Activated CD4-positive, CD25-positive, alpha-beta regulatory T cell (primary cell): ENCODE results near the gene FCRLA.
"Not testable (repeated sequence)": the region's sequence is repeated elsewhere in the genome, so short reads cannot be mapped to it uniquely, and the experiment has no call there.

Source experiments
- DNase-seq, 4 experiments: peaks; one replicate each; lab custom pipeline; 2025; lab: John Stamatoyannopoulos, UW

FCRLA gene, protein sequence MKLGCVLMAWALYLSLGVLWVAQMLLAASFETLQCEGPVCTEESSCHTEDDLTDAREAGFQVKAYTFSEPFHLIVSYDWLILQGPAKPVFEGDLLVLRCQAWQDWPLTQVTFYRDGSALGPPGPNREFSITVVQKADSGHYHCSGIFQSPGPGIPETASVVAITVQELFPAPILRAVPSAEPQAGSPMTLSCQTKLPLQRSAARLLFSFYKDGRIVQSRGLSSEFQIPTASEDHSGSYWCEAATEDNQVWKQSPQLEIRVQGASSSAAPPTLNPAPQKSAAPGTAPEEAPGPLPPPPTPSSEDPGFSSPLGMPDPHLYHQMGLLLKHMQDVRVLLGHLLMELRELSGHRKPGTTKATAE

DNA sequence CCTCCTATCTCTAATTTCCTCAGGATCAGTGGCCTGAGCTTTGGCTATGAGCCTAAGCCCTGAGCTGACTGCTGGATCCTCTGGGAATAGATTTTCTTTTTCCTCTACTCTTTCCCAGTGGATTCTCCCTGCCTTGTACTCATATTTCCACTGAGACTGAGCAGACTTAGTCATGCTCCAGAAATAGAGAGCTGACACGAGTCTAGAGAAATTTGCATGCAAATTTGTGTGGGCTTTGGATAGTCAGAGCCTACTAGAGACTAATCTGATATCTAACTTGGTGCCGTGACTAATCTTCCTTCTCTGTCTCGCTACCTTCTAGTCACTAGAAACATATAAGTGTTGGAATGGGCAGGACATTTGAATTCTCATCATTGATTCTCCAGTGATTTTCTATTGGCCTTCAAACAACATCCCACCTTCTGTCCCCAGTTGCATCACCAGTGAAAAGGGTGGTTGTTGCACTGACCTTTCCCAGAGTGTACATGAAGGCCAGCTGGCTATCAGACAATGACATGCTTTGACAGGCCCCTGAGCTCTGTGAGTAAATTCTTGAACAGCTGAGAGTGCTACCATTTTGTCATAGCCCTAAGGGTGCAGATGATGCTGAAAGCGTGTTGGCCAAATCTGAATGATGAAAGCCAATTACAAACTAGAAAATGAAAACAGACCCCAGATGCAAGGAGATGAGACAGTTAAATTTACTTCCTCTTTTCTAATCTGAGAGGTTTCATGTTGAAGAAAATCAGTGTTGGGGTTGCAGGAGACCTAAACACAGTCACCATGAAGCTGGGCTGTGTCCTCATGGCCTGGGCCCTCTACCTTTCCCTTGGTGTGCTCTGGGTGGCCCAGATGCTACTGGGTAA lies at the start of gene FCRLA:
Gene FCRLA, plus strand, starts transcription at position 748 of the 866 bp plus-strand sequence. Its CDS starts 36 bp downstream, at position 784.
- DNase-seq, result no peak

DNA sequence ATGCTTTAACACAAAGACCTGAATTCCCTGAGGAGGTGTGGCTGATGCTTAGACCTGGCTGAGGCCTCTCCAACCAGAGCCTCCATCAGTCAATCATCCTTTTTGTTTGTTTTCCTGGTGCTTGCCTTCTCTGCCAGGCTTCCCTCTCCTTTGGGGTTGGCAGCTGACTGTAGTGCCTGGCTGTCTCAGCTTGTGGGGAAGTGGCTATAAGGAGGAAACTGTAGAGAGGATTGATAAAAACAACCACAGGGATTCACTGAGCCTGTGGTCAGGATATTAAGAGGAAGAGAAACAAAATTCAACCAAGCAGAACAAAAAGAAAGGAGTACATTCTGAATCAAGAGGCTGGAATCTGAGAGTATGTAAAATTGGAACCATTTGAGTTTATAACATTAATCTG lies 48.5 kb upstream of the FCRLA start:
- not testable (repeated sequence) for DNase-seq

DNA sequence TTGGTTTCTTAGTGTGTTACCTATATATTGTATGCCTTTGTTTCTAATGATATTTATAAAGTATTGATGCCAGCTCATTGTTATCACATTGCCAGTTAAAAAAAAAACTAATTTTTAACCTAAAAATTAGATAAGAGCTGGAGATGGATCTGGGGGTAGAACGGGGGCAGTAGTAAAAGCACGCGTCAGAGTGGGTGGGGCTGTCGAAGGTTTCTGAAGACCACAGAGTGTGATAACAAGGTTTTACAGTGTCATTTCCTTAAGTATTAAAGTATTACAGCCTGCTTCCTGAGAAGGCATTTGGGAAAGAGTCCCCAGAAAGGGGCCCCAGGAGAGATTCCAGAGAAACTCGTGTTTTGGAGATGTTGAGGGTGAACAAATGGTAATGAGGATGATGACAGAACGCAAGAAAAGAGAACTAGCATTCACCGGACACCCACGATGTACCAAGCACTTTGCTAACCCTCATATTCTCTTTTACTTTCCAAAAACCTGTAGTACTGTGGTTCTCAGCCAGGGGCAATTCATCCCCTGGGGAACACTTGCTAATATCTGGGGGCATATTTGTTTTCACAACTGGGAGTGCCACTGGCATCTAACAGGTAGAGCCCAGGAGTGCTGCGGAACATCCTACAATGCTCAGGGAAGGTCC lies 45.2 kb upstream of the FCRLA start:
- DNase-seq, result not testable (repeated sequence)

DNA sequence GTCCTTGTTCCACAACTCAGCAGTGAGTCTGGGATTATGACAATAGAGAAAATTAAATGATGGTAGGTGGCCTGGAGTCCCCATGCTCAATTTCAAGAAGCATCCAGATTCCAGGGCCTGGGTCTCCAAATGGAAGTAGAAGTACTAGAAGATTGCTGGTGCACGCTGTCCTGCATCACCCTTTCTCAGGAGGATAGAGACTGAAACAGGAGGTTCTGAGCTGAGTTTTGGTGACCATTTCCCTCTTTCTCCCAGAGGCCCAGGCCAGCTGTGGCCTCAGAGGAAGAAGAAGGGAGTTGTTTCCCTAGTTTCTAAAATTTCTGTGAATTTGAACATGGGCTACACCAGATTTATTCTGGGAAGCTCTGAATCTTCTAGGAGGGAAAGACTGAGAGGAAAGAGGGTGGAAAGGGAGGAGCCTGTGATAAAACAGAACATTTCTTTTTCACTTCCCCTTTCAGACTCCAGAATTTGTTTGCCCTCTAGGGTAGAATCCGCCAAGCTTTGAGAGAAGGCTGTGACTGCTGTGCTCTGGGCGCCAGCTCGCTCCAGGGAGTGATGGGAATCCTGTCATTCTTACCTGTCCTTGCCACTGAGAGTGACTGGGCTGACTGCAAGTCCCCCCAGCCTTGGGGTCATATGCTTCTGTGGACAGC lies 44.2 kb upstream of the FCRLA start, which contains the start of gene FCGR2B:
Gene FCGR2B, plus strand, starts transcription at position 460 of the 656 bp plus-strand sequence. Its CDS starts 99 bp downstream, at position 559.
- DNase-seq, result not testable (repeated sequence)

DNA sequence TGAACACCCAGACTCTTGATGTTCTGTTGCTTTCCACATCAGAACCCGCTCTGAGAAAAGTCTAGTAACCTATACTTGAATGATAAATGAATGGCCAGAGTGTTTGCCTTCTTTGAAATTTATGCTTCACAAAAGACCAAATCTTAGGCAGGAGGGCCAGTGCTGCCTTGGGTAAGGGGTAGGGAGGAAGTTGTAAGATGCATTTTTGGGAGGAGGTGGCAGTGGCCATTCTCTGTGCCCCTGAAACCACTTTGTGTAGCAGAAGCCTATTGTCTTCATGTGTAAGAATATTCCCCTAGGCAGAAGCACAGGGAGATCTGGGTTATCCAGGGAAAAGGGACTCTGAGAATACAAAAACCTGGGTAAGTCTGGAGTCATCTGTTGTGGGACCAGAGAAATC lies 43.5 kb upstream of the FCRLA start:
- not testable (repeated sequence) for DNase-seq

DNA sequence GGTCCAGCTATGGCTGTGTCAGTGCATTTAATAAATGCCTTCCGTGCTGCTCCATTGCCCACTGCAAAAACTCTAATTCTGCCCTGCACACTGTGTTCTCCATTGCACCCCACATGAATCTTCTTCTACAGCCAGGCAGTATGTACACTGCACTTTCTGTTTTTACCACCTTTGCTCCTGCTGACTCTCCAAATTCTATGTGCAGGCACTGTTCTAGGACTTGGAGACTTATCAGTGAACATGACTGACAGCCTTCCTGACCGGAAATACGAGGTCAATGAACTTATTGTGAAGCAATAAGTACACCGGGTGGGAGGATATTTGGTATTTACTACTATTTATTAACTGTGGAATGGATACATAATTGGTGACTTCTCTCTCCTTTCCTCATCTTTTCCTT lies 42.3 kb upstream of the FCRLA start:
- DNase-seq, result not testable (repeated sequence)

DNA sequence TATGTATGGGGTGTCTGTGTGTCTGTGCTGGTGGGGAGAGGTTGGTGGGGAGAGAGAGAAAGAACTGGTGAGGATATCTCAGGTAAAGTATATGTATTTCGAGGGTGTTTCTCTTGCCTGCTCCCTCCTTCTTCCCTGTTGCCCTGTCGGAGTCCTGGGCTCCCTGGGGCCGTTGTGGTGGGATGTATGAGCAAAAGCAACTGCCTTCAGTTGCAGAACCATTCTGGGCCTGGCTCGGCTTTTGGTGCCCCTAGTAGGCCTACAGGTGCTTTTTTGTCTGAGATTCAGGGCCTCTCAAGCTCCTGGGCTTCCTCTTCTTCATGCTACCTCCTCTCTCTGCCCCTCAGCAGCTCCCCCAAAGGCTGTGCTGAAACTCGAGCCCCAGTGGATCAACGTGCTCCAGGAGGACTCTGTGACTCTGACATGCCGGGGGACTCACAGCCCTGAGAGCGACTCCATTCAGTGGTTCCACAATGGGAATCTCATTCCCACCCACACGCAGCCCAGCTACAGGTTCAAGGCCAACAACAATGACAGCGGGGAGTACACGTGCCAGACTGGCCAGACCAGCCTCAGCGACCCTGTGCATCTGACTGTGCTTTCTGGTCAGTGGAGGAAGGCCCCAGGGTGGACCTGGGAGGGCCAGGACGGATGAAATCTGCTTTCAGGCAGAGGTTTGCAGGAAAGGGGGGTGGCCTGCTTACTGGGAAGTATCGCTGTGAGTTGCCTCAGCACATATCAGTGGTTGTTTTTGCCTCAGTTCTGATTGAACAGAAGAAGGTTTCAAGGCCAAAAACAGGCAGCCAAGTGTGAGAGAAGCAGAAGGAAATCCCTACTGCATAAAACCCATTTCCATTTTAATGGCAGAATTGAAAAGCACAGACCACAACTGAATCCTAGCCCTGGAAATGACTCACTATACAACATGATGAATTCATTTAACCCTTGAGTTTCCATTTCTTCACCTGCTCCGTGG lies 35.7 kb upstream of the FCRLA start:
- not testable (repeated sequence) for DNase-seq

DNA sequence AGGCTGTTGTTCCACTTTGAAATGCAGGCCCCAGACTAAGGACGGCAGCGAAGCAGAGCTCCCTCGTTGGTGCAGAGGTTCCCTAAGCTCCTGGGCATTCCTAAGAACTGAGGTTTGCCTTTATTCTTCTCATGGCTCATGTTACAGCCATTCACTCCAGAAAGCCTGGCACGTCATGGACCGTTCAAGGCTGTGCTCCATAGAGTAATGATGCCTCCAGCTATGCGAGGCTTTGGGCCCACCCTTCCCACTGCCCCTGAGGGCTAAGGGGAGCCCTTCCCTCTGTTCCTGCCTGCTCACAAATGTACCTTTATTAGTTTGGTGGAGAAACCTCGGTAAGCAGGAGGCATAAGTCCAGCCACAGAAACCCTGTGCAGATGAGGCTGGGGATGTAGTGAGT lies 33.6 kb upstream of the FCRLA start:
- DNase-seq, result not testable (repeated sequence)

DNA sequence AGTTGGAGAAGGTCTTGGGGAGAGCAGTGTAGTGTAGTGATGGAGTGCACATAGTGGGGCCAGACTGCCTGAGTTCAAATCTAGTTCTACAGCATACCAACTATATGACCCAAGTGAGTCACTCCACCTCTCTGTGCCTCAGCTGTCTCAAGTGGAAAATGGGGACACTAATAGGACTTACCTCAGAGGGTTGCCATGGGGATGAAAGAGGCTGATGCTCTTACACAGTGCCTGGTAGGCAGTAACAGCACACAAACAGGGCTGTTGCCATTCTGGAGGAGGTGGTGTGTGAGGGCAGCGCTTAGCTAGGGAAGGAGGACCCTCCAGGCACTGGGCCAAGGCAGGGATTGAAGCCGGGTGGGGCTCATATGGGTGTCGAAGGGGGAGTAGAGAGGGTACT lies 32.6 kb upstream of the FCRLA start:
- DNase-seq, result not testable (repeated sequence)

DNA sequence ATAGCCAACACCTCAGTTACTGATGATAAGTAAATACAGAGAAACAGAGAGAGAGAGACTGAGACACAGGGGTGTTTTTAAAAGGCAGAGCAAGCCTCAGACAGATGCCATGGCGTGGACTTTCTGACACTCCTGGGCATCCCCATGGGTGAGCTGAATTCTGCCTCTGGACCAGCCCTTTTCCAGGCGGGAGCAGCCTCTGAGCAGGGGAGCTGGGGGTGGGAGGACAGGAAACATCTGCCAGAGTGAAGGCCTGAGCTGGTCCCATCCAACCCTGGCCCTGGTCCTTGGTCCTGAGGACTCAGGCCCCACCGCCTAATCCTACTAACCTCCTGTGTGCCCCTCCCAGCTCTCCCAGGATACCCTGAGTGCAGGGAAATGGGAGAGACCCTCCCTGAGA lies 32.1 kb upstream of the FCRLA start:
- DNase-seq, result not testable (repeated sequence)

DNA sequence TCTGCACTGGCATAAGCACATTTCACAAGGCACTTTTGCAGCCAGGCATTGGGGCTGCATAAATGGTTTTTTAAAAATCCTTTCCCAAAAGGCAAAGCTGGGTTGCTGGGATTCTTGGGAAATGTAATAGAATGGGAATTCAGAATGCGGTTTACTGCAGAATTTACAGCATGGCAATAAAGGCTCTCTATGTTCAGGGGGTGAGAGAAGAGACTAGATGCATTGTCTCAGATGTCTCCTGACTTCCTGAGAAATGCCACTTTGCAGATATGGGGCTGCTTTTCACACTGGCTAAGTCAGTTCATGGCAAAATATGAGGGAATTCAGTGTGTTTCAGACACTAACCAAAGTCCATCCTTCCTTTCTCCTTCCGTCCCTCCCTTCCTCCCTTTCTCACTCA lies 30.6 kb upstream of the FCRLA start:
- DNase-seq, result no peak

DNA sequence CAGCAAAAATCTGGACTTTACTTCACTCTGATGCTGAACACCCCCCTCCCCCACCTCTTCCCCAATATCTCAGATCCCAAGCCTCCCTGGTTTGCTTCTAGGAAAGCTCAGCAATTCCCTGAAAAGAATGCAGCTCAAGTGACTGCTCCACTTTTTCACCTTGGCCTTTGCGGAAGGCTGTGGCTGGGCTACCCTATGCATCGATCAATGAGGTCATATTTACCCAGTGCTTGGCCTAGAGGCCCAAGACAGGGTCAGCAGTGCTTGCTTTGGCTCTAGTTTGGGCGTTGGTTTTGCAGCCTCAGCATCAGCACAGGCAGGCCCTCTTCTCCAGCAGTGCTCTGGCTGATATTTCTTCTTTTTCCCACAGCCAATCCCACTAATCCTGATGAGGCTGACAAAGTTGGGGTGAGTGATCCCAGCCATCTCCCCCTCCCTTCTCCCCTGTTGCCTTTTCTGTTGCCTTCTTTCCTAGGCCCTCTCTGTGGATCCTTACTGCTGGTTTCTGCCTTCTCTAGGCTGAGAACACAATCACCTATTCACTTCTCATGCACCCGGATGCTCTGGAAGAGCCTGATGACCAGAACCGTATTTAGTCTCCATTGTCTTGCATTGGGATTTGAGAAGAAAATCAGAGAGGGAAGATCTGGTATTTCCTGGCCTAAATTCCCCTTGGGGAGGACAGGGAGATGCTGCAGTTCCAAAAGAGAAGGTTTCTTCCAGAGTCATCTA lies 29.9 kb upstream of the FCRLA start:
- no peak for DNase-seq

DNA sequence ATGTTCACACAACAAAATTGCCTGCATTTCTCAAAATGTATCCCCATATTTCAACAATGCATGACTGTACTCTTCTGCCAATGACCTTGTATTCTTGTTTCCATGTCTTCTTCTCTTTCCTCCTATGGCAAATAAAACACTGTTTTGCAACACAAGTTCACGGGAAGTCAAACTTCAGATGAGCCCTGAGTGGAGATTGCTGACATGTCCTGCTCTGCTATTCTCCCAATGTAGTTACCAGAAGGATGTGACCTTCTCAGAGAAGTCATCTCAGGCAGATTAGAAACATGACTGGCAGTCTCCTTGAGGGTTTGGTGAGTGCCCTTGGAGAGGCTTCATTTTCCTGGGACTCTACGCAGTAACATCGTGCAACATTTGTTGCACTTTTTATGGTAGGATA lies 28.5 kb upstream of the FCRLA start:
- DNase-seq, result no peak

DNA sequence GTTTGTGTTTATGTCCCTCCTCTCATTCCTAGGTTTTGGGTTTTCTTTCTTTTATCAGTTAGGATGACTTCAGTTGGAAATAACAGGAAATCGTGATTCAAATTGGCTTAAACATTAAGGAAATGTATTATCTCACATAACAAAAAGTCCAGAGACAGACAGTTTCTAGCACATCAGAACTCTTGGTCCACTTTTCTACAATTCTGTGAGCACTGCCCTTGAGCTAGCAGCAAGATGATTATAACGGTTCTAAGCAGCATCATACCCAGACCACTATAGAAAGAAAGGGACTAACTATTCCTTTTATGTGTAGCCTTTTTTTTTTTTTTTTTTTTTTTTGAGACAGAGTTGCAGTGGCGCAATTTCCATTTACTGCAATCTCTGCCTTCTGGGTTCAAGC lies 25.1 kb upstream of the FCRLA start:
- DNase-seq, result no peak

DNA sequence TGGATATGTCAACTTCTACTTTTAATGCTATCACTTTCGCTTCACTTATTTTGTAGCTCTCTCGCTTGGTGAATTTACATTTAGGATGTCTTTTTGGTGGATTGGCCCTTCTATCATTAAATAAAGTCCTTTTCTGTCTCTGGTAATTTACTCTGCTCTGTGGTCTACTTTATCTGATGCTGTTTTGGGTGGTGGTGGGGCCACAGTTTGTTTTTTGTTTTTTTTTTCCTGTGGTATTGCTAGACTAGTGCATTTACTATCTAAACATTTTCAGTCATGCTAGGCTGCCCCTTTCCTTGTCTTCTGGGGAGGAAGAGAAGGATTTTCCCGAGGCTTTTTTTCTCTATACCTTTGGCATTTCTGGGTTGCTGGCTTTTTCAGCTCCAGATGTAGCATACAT lies 18.1 kb upstream of the FCRLA start:
- DNase-seq, result no peak

DNA sequence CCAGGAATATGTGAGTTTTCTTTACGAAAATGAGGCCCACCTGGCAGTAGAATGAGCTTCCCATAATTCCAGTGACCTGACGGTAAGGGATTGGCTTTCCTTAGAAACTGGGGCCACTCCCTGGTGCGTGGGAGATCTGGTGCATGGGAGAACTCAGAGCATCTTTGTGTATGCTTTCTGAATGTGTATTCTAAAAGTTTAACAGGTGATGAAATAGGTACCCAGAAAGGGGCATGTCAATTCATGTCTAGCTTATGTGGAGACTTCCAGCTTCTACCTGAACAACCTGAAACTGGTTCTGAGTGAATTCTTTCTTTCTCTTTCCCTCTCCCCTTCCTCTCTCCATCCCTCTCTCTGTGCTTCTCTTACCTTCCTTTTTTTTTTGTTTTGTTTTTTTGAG lies 15.2 kb upstream of the FCRLA start:
- DNase-seq, result no peak

DNA sequence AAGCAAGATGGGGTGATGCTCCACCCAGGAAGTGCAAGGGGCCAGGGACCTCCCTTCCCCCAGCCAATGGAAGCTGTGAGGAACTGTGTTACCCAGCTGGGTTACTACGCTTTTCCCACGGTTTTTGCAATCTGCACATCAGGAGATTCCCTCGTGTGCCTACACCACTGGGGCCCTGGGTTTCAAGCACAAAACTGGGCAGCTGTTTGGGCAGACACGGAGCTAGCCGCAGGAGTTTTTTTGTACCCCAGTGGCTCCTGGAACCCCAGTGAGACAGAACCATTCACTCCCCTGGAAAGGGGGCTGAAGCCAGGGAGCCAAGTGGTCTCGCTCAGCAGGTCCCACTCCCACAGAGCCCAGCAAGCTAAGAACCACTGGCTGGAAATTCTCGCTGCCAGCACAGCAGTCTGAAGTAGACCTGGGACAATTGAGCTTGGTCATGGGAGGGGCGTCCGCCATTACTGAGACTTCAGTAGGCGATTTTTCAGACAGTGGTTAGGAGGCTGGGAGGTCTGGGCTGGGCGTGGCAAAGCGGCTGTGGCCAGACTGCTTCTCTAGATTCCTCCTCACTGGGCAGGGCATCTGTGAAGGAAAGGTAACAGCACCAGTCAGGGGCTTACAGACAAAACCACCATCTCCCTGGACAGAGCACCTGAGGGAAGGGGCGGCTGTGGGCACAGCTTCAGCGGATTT lies 13.9 kb upstream of the FCRLA start:
- not testable (repeated sequence) for DNase-seq

DNA sequence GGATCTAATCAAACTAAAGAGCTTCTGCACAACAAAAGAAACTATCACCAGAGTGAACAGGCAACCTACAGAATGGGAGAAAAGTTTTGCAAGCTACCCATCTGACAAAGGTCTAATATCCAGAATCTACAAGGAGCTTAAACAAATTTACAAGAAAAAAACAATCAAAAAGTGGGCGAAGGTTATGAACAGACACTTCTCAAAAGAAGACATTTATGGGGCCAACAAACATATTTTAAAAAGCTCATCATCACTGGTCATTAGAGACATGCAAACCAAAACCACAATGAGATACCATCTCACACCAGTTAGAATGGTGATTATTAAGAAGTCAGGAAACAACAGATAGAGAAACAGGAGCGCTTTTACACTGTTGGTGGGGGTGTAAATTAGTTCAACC lies 8.7 kb upstream of the FCRLA start:
- DNase-seq, result not testable (repeated sequence)

DNA sequence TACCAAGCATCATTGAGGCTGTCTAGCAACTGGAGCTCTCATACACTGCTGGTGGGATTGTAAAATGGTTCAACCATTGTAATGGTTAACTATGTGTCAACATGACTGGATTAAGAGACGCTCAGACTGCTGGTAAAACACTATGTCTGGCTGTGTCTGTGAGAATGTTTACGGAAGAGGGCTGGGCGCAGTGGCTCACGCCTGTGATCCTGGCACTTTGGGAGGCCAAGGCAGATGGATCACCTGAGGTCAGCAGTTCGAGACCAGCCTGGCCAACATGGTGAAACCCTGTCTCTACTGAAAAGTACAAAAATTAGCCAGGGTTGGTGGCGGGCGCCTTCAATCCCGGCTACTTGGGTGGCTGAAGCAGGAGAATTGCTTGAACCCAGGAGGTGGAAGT lies 4.8 kb upstream of the FCRLA start:
- DNase-seq, result no peak
